ENCODE measurements around the gene AKT3.

DNA sequence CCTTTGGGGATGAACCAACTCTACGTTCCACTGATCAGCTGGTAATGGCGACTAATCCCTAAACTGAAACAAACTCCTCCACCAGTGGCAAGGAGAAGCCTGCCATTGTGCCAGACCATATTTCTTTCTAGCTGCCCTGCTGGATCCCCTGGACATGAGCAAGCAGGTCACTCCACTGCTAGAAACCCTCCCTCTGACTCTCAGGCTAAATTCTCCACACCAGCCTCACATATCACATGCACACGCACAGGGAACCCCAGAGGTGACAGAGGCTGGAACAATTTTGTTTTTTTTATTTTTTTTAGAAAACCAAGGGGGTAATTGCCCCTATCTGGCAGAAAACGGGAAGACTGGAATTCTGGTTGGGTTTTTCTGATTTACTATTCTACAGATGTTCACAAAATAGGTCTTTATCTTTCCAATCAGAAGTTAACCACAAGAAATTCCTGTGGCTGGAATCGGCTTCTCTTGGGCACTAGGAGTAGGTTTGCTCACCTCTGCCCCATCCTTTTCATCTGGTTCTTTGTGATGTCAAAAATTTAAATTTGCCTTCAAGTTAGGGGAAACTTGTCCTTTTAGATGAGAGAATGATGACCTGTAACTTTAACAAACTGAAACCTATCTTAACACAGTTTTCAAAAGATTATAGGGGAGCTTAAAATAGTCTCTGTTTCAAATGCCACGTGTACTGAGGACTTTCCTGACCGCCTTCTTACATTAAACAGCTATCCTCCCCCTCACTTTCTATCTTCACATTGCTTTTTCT, 336.1 kb downstream of the AKT3 start:
- TF ChIP-seq CHD1 (IDR thresholded peaks at IDR 0.05; ENCODE audit: low read depth, low read length) (no peak), EP300 (IDR thresholded peaks at IDR 0.05; ENCODE audit: borderline replicate concordance in 1 of 2, low read depth in 2 of 2, low read length in 2 of 2) (no peak), YY1 (IDR thresholded peaks at IDR 0.05; ENCODE audit: low read depth, low read length) (no peak), CTCF (IDR thresholded peaks at IDR 0.05; ENCODE audit: control extremely low read depth in 1 of 3, insufficient read depth in 1 of 3, low read depth in 1 of 3, low read length in 3 of 3) (no peak), POLR2A (IDR thresholded peaks at IDR 0.05; ENCODE audit: control extremely low read depth in 1 of 2, low read depth in 2 of 2, low read length in 2 of 2) (no peak), RAD21 (IDR thresholded peaks at IDR 0.05 in 1 of 2, conservative IDR thresholded peaks at IDR 0.05 in 1 of 2; ENCODE audit: low read depth in 2 of 2, low read length in 2 of 2) (no peak), HDAC6 (IDR thresholded peaks at IDR 0.05; ENCODE audit: low read depth, low read length) (no peak), PHF8 (conservative IDR thresholded peaks at IDR 0.05; ENCODE audit: low read depth, low read length) (no peak), POLR2AphosphoS5 (IDR thresholded peaks at IDR 0.05; ENCODE audit: low read depth, low read length) (no peak), NANOG (IDR thresholded peaks at IDR 0.05; ENCODE audit: insufficient read depth, low read depth, low read length, poor library complexity, severe bottlenecking) (no peak), TCF12 (IDR thresholded peaks at IDR 0.05; ENCODE audit: low read depth, low read length) (no peak)

Measured in H1 (cell line).